HEK293 (cell line): ENCODE measurements around the gene TMOD1.

Source experiments
- CTCF ChIA-PET: fragments of 350-600 bp; formaldehyde crosslinking; extraction: SDS; loops from one replicate; lab custom pipeline; 2021; ENCODE audit warnings: antibody characterized with exemption; lab: Yijun Ruan, JAX
- POLR2A ChIA-PET: fragments of 300-600 bp; formaldehyde crosslinking; extraction: SDS; loops from one replicate; lab custom pipeline; 2020; ENCODE audit warnings: antibody characterized with exemption, inconsistent platforms; lab: Yijun Ruan, JAX
- H3K27ac ChIP-seq: fragments of 200-500 bp; sonication (Bioruptor generic); 2 replicates; pipeline ENCODE4 v1.5.1; 2014; ENCODE audit warnings: low read depth, low read length, control low read depth, inconsistent platforms; ENCODE audit errors: extremely low read depth
- H3K36me3 ChIP-seq, 2 experiments: fragments of 200-500 bp in 1 of 2; sonication (Bioruptor generic) in 1 of 2; 1 replicate in 1 of 2; 2 replicates in 1 of 2; pipeline ENCODE4 v1.5.1; 2014 to 2017; ENCODE audit warnings: inconsistent platforms in 2 of 2, low read length in 2 of 2; ENCODE audit not compliant: control insufficient read depth in 2 of 2, insufficient read depth in 1 of 2
- H3K4me1 ChIP-seq: fragments of 200-500 bp; sonication (Bioruptor generic); 2 replicates; pipeline ENCODE4 v1.5.1; 2014; ENCODE audit warnings: mild to moderate bottlenecking, low read length, inconsistent platforms; ENCODE audit not compliant: control insufficient read depth, insufficient read depth
- H3K4me3 ChIP-seq: 2 replicates; pipeline ENCODE4 v1.5.1; 2011; ENCODE audit warnings: low read depth, mild to moderate bottlenecking, control low read depth, low read length, moderate library complexity
- H3K9me3 ChIP-seq: fragments of 200-500 bp; sonication (Bioruptor generic); 2 replicates; pipeline ENCODE4 v1.5.1; 2014; ENCODE audit warnings: low read depth, low read length, inconsistent platforms; ENCODE audit not compliant: control insufficient read depth, insufficient read depth
- GLIS2 ChIP-seq: fragments of 450-650 bp; formaldehyde crosslinking; IDR thresholded peaks from 2 replicates; pipeline ENCODE4 v1.5.1; 2016; ENCODE audit warnings: missing biosample characterization, missing genetic modification characterization
- KLF7 ChIP-seq: fragments of 450-650 bp; formaldehyde crosslinking; IDR thresholded peaks from 2 replicates; pipeline ENCODE4 v1.5.1; 2016; ENCODE audit warnings: missing biosample characterization, missing genetic modification characterization, borderline replicate concordance
- ZEB2 ChIP-seq: fragments of 450-650 bp; formaldehyde crosslinking; IDR thresholded peaks from 2 replicates; pipeline ENCODE4 v1.5.1; 2016; ENCODE audit warnings: missing biosample characterization, missing genetic modification characterization
- ZIC2 ChIP-seq: fragments of 450-650 bp; formaldehyde crosslinking; IDR thresholded peaks from 2 replicates; pipeline ENCODE4 v1.5.1; 2016; ENCODE audit warnings: missing biosample characterization, missing genetic modification characterization
- ZNF10 ChIP-seq: fragments of 450-650 bp; formaldehyde crosslinking; IDR thresholded peaks from 2 replicates; pipeline ENCODE4 v1.5.1; 2017; ENCODE audit warnings: missing biosample characterization, missing genetic modification characterization
- ZNF311 ChIP-seq: fragments of 450-650 bp; formaldehyde crosslinking; IDR thresholded peaks from 2 replicates; pipeline ENCODE4 v1.5.1; 2017; ENCODE audit warnings: missing biosample characterization, missing genetic modification characterization, borderline replicate concordance
- ZNF335 ChIP-seq: fragments of 450-650 bp; formaldehyde crosslinking; conservative IDR thresholded peaks from 2 replicates; pipeline ENCODE4 v1.5.1; 2016; ENCODE audit warnings: missing biosample characterization, missing genetic modification characterization
- ZNF48 ChIP-seq: fragments of 450-650 bp; formaldehyde crosslinking; IDR thresholded peaks from 2 replicates; pipeline ENCODE4 v1.5.1; 2016; ENCODE audit warnings: missing biosample characterization, missing genetic modification characterization
- ZNF571 ChIP-seq: fragments of 450-650 bp; formaldehyde crosslinking; IDR thresholded peaks from 2 replicates; pipeline ENCODE4 v1.5.0; 2017; ENCODE audit warnings: missing biosample characterization, missing genetic modification characterization
- ZNF626 ChIP-seq: fragments of 450-650 bp; sonication (Bioruptor Pico); formaldehyde crosslinking; IDR thresholded peaks from 2 replicates; pipeline ENCODE4 v1.5.1; 2018; ENCODE audit warnings: missing biosample characterization, missing genetic modification characterization, inconsistent platforms
- TF ChIP-seq, protein P1 (sequence below): fragments of 450-650 bp; formaldehyde crosslinking; IDR thresholded peaks from 2 replicates; pipeline ENCODE4 v1.5.1; 2017; ENCODE audit warnings: missing biosample characterization, missing genetic modification characterization
- TF ChIP-seq, protein P2 (sequence below): fragments of 450-650 bp; formaldehyde crosslinking; conservative IDR thresholded peaks from 2 replicates; pipeline ENCODE4 v1.5.1; 2016; ENCODE audit warnings: low read depth, missing biosample characterization, missing genetic modification characterization
- TF ChIP-seq, protein P3 (sequence below): fragments of 450-650 bp; formaldehyde crosslinking; IDR thresholded peaks from 2 replicates; pipeline ENCODE4 v1.5.1; 2017; ENCODE audit warnings: missing biosample characterization, missing genetic modification characterization
- TF ChIP-seq, protein P4 (sequence below): fragments of 450-650 bp; formaldehyde crosslinking; IDR thresholded peaks from 2 replicates; pipeline ENCODE4 v1.5.1; 2017; ENCODE audit warnings: missing biosample characterization, missing genetic modification characterization
- TF ChIP-seq, protein P5 (sequence below): fragments of 450-650 bp; formaldehyde crosslinking; IDR thresholded peaks from 2 replicates; pipeline ENCODE4 v1.5.1; 2016; ENCODE audit warnings: missing biosample characterization, missing genetic modification characterization
- TF ChIP-seq, protein P6 (sequence below): fragments of 450-650 bp; formaldehyde crosslinking; IDR thresholded peaks from 2 replicates; pipeline ENCODE4 v1.5.0; 2017; ENCODE audit warnings: missing biosample characterization, missing genetic modification characterization, borderline replicate concordance

TMOD1 gene

DNA sequence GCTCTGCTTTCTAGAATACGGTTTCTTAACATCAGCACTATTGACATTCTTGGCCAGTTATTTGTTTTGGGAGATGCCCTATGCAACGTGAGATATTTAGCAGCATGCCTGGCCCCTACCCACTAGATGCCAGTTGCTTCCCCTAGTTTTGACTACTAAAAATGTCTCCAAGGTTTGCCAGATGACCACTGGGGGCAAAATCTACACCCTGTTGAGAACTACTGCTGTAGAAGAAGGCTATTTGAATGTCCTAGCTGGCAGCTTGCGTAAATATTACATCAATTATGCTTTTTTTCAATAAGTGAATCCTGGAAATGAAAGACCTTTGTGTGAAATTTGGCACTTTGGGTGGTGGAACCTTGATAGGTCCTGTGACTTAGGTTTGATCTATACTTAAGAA is 137.2 kb downstream of the TMOD1 start:
- POLR2A ChIA-PET: no interaction called here
- no peak overlapping the region for H3K27ac ChIP-seq
- no peak overlapping the region for H3K4me3 ChIP-seq

DNA sequence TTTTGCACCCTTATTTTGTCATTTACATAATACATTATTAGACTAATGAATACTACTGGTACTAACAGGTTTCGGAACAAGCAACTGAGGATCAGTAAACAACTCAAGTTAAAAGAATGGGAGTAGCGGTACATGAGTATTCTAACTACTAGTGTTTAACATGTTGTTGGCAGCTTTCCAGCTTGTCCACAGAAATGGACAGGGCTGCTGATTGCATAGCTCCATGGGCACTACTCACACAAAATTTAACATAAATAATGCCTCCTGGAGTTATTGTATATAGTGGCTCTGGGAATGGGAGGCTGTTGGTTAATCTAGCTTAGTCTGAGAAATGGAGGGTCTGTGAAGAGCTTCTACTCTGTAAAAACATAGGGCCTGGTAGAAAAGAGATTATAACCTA is 138.9 kb downstream of the TMOD1 start:
- H3K9me3 ChIP-seq: no peaks in the 10 kb centered on the region
- peaks cover 7 to 42% of the 10 kb centered on the region in 2 experiments; a peak in 2 of 3 replicates for H3K36me3 ChIP-seq
- CTCF ChIA-PET: interaction anchor here (0.6 to 1.9 kb wide), 4 partner anchors 12 to 171 kb away, joined by 5 to 11 read pairs (median 6); no protein-coding TSS in a partner anchor
- no peak overlapping the region for H3K27ac ChIP-seq
- POLR2A ChIA-PET: no interaction called here
- TF ChIP-seq ZIC2 (tag by site-specific recombination) (peak; percentile 14; the same call in 1 of the 2 replicates), GLIS2 (tag by site-specific recombination) (no peak)
- H3K4me1 ChIP-seq: no peaks in the 10 kb centered on the region; the same call in 1 of the 2 replicates
- H3K4me3 ChIP-seq: no peak overlapping the region

More for the DNA sequence above, 137.2 kb downstream of the TMOD1 start:
- Histone ChIP-seq H3K36me3 (peaks cover 4 to 27% of the 10 kb centered on the region in 2 experiments; a peak in 1 of 3 replicates), H3K4me1 (no peaks in the 10 kb centered on the region; the same call in 1 of the 2 replicates), H3K9me3 (no peaks in the 10 kb centered on the region)
- TF ChIP-seq, protein P1, sequence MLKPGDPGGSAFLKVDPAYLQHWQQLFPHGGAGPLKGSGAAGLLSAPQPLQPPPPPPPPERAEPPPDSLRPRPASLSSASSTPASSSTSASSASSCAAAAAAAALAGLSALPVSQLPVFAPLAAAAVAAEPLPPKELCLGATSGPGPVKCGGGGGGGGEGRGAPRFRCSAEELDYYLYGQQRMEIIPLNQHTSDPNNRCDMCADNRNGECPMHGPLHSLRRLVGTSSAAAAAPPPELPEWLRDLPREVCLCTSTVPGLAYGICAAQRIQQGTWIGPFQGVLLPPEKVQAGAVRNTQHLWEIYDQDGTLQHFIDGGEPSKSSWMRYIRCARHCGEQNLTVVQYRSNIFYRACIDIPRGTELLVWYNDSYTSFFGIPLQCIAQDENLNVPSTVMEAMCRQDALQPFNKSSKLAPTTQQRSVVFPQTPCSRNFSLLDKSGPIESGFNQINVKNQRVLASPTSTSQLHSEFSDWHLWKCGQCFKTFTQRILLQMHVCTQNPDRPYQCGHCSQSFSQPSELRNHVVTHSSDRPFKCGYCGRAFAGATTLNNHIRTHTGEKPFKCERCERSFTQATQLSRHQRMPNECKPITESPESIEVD (tag by site-specific recombination): no peak
- TF ChIP-seq, protein P2, sequence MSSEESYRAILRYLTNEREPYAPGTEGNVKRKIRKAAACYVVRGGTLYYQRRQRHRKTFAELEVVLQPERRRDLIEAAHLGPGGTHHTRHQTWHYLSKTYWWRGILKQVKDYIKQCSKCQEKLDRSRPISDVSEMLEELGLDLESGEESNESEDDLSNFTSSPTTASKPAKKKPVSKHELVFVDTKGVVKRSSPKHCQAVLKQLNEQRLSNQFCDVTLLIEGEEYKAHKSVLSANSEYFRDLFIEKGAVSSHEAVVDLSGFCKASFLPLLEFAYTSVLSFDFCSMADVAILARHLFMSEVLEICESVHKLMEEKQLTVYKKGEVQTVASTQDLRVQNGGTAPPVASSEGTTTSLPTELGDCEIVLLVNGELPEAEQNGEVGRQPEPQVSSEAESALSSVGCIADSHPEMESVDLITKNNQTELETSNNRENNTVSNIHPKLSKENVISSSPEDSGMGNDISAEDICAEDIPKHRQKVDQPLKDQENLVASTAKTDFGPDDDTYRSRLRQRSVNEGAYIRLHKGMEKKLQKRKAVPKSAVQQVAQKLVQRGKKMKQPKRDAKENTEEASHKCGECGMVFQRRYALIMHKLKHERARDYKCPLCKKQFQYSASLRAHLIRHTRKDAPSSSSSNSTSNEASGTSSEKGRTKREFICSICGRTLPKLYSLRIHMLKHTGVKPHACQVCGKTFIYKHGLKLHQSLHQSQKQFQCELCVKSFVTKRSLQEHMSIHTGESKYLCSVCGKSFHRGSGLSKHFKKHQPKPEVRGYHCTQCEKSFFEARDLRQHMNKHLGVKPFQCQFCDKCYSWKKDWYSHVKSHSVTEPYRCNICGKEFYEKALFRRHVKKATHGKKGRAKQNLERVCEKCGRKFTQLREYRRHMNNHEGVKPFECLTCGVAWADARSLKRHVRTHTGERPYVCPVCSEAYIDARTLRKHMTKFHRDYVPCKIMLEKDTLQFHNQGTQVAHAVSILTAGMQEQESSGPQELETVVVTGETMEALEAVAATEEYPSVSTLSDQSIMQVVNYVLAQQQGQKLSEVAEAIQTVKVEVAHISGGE (tag by site-specific recombination): no peak
- TF ChIP-seq ZNF626 (tag by site-specific recombination) (no peak), ZNF311 (tag by site-specific recombination) (no peak), ZNF571 (tag by site-specific recombination) (no peak)
- CTCF ChIA-PET: interaction anchor here (0.6 to 1.9 kb wide), 5 partner anchors 11 to 285 kb away, joined by 3 to 11 read pairs (median 4); no protein-coding TSS in a partner anchor

DNA sequence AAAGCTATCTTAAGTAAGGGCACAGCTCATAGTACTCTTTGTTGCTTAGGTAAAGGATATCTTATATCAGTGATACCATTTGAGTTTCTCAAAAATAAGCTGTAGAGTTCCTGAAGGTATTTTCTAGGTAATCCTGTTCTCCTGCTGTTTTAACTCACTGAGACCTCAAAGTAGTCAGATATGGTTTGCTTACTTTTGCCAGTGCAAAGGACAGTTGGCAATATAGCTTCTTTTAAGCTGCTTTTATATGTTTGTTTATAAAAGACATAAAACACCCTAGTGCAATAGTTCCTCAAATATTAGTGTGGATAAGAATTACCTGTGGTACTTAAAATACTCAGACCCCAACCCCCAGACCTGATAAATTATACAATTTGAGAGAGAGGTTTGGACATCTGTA is 144.3 kb downstream of the TMOD1 start:
- no peaks in the 10 kb centered on the region for H3K4me1 ChIP-seq
- POLR2A ChIA-PET: interaction anchor here (2.2 kb wide), 1 partner anchor 12 kb away, joined by 16 read pairs; the partner anchor contains the start of genes NCBP1 and TSTD2
- H3K9me3 ChIP-seq: no peaks in the 10 kb centered on the region
- peaks cover 21 to 82% of the 10 kb centered on the region in 2 experiments for H3K36me3 ChIP-seq
- H3K4me3 ChIP-seq: no peak overlapping the region
- CTCF ChIA-PET: interaction anchor here (0.9 to 1.4 kb wide), 2 partner anchors 30 to 177 kb away, joined by 4 to 7 read pairs; no protein-coding TSS in a partner anchor
- no peak overlapping the region for H3K27ac ChIP-seq
- TF ChIP-seq ZNF48 (tag by site-specific recombination) (no peak), ZEB2 (tag by site-specific recombination) (no peak), ZNF10 (tag by site-specific recombination) (no peak), ZNF335 (tag by site-specific recombination) (no peak), KLF7 (tag by site-specific recombination) (no peak)
- TF ChIP-seq, protein P1 (tag by site-specific recombination): no peak
- TF ChIP-seq, protein P3, sequence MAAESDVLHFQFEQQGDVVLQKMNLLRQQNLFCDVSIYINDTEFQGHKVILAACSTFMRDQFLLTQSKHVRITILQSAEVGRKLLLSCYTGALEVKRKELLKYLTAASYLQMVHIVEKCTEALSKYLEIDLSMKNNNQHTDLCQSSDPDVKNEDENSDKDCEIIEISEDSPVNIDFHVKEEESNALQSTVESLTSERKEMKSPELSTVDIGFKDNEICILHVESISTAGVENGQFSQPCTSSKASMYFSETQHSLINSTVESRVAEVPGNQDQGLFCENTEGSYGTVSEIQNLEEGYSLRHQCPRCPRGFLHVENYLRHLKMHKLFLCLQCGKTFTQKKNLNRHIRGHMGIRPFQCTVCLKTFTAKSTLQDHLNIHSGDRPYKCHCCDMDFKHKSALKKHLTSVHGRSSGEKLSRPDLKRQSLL (tag by site-specific recombination): no peak
- TF ChIP-seq, protein P4, sequence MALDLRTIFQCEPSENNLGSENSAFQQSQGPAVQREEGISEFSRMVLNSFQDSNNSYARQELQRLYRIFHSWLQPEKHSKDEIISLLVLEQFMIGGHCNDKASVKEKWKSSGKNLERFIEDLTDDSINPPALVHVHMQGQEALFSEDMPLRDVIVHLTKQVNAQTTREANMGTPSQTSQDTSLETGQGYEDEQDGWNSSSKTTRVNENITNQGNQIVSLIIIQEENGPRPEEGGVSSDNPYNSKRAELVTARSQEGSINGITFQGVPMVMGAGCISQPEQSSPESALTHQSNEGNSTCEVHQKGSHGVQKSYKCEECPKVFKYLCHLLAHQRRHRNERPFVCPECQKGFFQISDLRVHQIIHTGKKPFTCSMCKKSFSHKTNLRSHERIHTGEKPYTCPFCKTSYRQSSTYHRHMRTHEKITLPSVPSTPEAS: no peak
- TF ChIP-seq, protein P5, sequence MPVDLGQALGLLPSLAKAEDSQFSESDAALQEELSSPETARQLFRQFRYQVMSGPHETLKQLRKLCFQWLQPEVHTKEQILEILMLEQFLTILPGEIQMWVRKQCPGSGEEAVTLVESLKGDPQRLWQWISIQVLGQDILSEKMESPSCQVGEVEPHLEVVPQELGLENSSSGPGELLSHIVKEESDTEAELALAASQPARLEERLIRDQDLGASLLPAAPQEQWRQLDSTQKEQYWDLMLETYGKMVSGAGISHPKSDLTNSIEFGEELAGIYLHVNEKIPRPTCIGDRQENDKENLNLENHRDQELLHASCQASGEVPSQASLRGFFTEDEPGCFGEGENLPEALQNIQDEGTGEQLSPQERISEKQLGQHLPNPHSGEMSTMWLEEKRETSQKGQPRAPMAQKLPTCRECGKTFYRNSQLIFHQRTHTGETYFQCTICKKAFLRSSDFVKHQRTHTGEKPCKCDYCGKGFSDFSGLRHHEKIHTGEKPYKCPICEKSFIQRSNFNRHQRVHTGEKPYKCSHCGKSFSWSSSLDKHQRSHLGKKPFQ: no peak
- TF ChIP-seq, protein P6, sequence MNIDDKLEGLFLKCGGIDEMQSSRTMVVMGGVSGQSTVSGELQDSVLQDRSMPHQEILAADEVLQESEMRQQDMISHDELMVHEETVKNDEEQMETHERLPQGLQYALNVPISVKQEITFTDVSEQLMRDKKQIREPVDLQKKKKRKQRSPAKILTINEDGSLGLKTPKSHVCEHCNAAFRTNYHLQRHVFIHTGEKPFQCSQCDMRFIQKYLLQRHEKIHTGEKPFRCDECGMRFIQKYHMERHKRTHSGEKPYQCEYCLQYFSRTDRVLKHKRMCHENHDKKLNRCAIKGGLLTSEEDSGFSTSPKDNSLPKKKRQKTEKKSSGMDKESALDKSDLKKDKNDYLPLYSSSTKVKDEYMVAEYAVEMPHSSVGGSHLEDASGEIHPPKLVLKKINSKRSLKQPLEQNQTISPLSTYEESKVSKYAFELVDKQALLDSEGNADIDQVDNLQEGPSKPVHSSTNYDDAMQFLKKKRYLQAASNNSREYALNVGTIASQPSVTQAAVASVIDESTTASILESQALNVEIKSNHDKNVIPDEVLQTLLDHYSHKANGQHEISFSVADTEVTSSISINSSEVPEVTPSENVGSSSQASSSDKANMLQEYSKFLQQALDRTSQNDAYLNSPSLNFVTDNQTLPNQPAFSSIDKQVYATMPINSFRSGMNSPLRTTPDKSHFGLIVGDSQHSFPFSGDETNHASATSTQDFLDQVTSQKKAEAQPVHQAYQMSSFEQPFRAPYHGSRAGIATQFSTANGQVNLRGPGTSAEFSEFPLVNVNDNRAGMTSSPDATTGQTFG (tag by site-specific recombination): no peak
